HCT116 (cell line): ENCODE data around the gene CDX1.

Experiments
- CEBPB ChIP-seq: IDR thresholded peaks from 2 replicates; pipeline ENCODE4 v1.6.1; 2012; ENCODE audit warnings: low read depth
- EGR1 ChIP-seq: IDR thresholded peaks from 2 replicates; pipeline ENCODE4 v1.6.1; 2012; ENCODE audit warnings: low read depth
- EZH2 ChIP-seq: fragments of 200-600 bp; sonication (generic); IDR thresholded peaks from 2 replicates; pipeline ENCODE4 v1.6.1; 2017; ENCODE audit warnings: antibody characterized with exemption, mixed run types
- EZH2phosphoT487 ChIP-seq: fragments of 200-600 bp; IDR thresholded peaks from 2 replicates; pipeline ENCODE4 v1.6.1; 2018; ENCODE audit warnings: antibody characterized with exemption, borderline replicate concordance
- JUND ChIP-seq: IDR thresholded peaks from 2 replicates; pipeline ENCODE4 v1.6.1; 2012
- POLR2A ChIP-seq: IDR thresholded peaks from 2 replicates; pipeline ENCODE4 v1.7.0; 2011; ENCODE audit warnings: borderline replicate concordance; ENCODE audit not compliant: insufficient read depth, insufficient read length; ENCODE audit errors: extremely low read depth
- POLR2AphosphoS5 ChIP-seq: IDR thresholded peaks from 2 replicates; pipeline ENCODE4 v1.6.1; 2011; ENCODE audit warnings: mild to moderate bottlenecking, low read depth, low read length, moderate library complexity
- RAD21 ChIP-seq: IDR thresholded peaks from 2 replicates; pipeline ENCODE4 v1.6.1; 2012; ENCODE audit warnings: low read depth, mild to moderate bottlenecking
- YY1 ChIP-seq: IDR thresholded peaks from 2 replicates; pipeline ENCODE4 v1.6.1; 2011; ENCODE audit warnings: low read length, low read depth, moderate library complexity, mild to moderate bottlenecking; ENCODE audit not compliant: insufficient replicate concordance; ENCODE audit errors: extremely low read depth
- TF ChIP-seq, protein P1 (sequence below), 3 experiments: fragments of 200-600 bp in 1 of 3; sonication (generic) in 1 of 3; IDR thresholded peaks in 2 of 3; conservative IDR thresholded peaks in 1 of 3; 2 replicates each; pipeline ENCODE4 v1.5.1; 2012 to 2017; ENCODE audit warnings: low read depth in 2 of 3, low read length in 2 of 3, antibody characterized with exemption in 1 of 3, borderline replicate concordance in 1 of 3, control low read depth in 1 of 3, mild to moderate bottlenecking in 1 of 3, mixed read lengths in 1 of 3, mixed run types in 1 of 3, moderate library complexity in 1 of 3; ENCODE audit not compliant: insufficient read depth in 1 of 3
- TF ChIP-seq, protein P2 (sequence below): IDR thresholded peaks from 2 replicates; pipeline ENCODE4 v1.6.1; 2012; ENCODE audit warnings: low read depth
- TF ChIP-seq, protein P3 (sequence below): IDR thresholded peaks from 2 replicates; pipeline ENCODE4 v1.6.1; 2012
- TF ChIP-seq, protein P4 (sequence below): IDR thresholded peaks from 2 replicates; pipeline ENCODE4 v1.6.1; 2011; ENCODE audit warnings: mild to moderate bottlenecking, low read length, moderate library complexity; ENCODE audit not compliant: insufficient replicate concordance; ENCODE audit errors: extremely low read depth
- TF ChIP-seq, protein P5 (sequence below): IDR thresholded peaks from 2 replicates; pipeline ENCODE4 v1.6.1; 2012

DNA sequence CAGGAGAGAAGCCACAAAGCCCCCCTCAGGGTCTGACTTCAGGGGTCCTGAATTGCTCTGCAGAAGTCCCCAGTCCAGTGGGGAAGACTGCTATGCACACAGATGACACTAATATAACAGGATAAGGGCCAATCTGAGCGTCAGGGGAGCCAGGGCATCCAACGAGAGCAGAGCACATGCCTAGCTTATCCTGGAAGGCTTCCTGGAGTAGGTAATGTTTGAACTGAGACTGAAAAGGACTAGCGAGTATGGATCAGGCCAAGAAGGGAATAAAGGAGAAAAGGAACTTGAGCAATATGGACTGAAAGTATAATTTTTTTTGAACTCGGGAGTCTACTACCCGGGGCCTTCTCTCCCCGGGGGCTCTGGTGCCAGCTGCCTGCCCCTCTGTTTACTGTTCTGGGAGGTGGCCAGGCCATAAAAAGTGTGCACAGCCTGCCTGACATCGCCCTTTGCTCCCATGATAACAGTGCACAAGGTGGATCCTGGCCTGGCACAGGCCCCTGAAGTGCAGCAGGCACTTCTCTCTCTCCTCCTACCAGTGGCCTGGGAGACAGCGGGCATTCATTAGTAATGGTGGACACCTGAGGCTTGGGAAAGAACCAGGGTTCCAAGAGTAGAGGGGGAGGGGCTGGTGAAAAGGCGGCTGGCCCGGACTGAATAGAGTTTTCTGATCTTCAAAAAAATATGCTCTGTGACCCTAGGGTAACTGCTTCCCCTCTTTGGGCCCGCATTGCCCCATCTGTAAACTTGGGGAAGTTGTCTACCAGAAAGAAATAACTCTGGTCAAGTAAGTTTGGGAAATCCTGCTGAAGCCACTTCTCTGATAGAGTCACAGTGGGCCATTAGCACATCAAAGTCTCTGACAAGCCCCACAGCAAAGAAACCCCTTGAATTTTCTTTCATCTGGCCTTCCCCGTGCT, 18.7 kb downstream of the CDX1 start:
- TF ChIP-seq EZH2 = no peak
- TF ChIP-seq, protein P1, sequence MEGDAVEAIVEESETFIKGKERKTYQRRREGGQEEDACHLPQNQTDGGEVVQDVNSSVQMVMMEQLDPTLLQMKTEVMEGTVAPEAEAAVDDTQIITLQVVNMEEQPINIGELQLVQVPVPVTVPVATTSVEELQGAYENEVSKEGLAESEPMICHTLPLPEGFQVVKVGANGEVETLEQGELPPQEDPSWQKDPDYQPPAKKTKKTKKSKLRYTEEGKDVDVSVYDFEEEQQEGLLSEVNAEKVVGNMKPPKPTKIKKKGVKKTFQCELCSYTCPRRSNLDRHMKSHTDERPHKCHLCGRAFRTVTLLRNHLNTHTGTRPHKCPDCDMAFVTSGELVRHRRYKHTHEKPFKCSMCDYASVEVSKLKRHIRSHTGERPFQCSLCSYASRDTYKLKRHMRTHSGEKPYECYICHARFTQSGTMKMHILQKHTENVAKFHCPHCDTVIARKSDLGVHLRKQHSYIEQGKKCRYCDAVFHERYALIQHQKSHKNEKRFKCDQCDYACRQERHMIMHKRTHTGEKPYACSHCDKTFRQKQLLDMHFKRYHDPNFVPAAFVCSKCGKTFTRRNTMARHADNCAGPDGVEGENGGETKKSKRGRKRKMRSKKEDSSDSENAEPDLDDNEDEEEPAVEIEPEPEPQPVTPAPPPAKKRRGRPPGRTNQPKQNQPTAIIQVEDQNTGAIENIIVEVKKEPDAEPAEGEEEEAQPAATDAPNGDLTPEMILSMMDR (IDR thresholded peaks at IDR 0.05 in 2 of 3, conservative IDR thresholded peaks at IDR 0.05 in 1 of 3; ENCODE audit: borderline replicate concordance in 1 of 3, insufficient read depth in 1 of 3, low read depth in 2 of 3, low read length in 2 of 3) = no peak
- no peak for TF ChIP-seq POLR2A
- TF ChIP-seq POLR2AphosphoS5 = no peak
- TF ChIP-seq, protein P2, sequence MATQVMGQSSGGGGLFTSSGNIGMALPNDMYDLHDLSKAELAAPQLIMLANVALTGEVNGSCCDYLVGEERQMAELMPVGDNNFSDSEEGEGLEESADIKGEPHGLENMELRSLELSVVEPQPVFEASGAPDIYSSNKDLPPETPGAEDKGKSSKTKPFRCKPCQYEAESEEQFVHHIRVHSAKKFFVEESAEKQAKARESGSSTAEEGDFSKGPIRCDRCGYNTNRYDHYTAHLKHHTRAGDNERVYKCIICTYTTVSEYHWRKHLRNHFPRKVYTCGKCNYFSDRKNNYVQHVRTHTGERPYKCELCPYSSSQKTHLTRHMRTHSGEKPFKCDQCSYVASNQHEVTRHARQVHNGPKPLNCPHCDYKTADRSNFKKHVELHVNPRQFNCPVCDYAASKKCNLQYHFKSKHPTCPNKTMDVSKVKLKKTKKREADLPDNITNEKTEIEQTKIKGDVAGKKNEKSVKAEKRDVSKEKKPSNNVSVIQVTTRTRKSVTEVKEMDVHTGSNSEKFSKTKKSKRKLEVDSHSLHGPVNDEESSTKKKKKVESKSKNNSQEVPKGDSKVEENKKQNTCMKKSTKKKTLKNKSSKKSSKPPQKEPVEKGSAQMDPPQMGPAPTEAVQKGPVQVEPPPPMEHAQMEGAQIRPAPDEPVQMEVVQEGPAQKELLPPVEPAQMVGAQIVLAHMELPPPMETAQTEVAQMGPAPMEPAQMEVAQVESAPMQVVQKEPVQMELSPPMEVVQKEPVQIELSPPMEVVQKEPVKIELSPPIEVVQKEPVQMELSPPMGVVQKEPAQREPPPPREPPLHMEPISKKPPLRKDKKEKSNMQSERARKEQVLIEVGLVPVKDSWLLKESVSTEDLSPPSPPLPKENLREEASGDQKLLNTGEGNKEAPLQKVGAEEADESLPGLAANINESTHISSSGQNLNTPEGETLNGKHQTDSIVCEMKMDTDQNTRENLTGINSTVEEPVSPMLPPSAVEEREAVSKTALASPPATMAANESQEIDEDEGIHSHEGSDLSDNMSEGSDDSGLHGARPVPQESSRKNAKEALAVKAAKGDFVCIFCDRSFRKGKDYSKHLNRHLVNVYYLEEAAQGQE = no peak
- no peak for TF ChIP-seq YY1
- no peak for TF ChIP-seq EGR1
- TF ChIP-seq JUND = no peak
- no peak for TF ChIP-seq RAD21
- TF ChIP-seq CEBPB = no peak
- TF ChIP-seq, protein P3, sequence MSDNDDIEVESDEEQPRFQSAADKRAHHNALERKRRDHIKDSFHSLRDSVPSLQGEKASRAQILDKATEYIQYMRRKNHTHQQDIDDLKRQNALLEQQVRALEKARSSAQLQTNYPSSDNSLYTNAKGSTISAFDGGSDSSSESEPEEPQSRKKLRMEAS = no peak
- TF ChIP-seq, protein P4, sequence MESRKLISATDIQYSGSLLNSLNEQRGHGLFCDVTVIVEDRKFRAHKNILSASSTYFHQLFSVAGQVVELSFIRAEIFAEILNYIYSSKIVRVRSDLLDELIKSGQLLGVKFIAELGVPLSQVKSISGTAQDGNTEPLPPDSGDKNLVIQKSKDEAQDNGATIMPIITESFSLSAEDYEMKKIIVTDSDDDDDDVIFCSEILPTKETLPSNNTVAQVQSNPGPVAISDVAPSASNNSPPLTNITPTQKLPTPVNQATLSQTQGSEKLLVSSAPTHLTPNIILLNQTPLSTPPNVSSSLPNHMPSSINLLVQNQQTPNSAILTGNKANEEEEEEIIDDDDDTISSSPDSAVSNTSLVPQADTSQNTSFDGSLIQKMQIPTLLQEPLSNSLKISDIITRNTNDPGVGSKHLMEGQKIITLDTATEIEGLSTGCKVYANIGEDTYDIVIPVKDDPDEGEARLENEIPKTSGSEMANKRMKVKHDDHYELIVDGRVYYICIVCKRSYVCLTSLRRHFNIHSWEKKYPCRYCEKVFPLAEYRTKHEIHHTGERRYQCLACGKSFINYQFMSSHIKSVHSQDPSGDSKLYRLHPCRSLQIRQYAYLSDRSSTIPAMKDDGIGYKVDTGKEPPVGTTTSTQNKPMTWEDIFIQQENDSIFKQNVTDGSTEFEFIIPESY = no peak
- TF ChIP-seq, protein P5, sequence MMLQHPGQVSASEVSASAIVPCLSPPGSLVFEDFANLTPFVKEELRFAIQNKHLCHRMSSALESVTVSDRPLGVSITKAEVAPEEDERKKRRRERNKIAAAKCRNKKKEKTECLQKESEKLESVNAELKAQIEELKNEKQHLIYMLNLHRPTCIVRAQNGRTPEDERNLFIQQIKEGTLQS = no peak
- TF ChIP-seq EZH2phosphoT487 = no peak
